DMS 273 treated with DMSO at 0.1 percent for 48 hours (cell line): Measurements from ENCODE around the gene NOS2.
"Not testable (repeated sequence)": the region's sequence is repeated elsewhere in the genome, so short reads cannot be mapped to it uniquely, and the experiment has no call there.

Experiments used
- DNase-seq: peaks from one replicate; lab custom pipeline; 2025; lab: John Stamatoyannopoulos, UW

The NOS2 gene

DNA sequence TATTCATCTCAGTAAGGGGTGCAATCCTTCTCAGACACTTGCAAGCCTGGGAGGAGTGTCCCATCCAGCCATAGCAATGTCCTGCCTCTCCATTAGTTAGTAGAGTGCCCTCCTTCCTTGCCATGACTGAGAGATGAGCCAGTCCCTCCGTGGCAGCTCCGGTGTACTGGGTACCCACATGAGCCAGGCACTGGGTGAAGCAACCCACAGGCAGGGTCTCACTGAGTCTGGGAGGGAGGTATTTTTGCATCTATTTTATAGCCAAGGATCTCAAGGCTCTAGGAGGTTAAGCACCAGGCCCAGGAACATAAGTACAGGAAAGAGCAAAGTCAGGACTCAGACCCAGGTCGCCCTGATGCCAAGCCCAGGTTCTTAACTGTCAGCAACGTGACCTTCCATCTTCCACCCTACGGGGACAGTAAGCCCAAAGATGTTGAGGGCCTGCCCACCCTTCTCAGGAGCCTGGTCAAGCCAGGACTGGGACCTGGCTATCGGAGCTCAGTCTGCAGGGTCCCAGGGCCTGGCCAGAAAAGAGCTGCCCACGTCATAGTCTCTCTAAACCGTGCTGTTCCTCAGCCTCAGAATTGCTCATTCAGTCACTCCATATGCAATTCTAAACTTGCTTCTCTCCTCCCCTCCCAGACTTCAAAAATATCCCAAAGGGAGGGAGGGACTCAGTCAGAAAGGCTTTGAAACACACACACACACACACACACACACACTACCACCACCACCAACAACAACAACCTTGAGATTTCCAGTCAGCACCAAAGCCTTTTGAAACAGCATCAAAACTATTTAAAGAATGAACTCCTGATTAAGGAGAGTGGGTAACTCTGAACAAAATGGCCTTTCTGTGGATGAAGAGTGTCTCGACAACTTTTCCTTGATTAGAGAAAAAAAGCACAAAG lies 16.6 kb downstream of the NOS2 start:
- no peak for DNase-seq

DNA sequence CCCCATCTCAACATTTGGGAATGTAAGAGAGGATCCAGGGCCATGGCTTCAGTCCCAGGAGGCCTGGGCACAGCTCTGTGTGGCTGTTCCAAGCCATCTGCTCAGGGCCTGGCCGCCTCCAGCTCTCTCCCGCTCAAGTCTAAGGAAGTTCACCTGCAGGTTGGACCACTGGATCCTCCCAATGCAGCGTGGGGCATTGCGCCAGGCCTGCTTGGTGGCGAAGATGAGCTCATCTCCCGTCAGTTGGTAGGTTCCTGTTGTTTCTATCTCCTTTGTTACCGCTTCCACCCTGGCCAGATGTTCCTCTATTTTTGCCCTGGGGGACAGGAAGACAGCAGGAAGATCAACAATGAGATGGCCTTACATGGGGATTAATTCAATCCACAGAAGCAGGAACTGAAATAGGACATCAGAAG lies 17.5 kb downstream of the NOS2 start:
- DNase-seq = no peak

GRCh38 chr17:27780828-27781404 lies 19.4 kb downstream of the NOS2 start:
- no peak for DNase-seq

DNA sequence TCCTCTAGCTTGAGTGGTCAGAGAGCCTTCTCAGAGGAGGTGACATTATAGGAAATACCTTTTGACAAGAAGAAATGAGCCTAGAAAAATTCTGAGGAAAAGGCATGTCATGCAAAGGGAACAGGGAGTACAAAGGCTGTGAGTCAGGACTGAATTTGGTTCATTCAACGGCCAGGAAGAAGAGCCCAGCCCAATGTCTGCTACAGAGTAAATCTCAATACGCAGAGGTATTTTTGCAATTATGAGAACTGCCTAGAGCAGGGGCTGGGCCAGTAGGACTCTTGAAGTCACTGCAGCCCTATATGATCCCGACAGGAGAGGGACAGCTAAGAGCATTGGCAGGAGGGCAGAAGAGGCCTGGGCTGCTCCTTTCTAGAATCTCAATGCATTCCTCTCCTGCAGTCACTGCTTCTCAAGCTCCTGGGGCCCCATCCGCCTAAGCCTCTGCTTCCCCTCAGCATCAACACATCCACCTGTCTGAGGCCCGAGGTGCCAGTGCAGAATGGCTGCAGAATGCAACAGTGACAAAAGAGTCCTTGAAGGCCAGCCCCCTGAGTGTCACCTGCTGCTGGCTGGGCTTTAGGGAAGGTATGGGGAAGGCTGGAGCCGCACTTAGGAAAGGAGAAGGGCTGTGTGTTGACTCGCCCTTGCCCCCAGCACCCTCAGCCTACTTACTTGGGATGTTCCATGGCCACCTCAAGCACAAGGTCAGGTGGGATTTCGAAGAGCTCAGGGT lies 20.1 kb downstream of the NOS2 start:
- DNase-seq = no peak

- no peak for DNase-seq
Observed at GRCh38 chr17:27778183-27778582, 22.1 kb downstream of the NOS2 start.

GRCh38 chr17:27776882-27777624 lies 23.3 kb downstream of the NOS2 start:
- no peak for DNase-seq

- DNase-seq = no peak
Observed at GRCh38 chr17:27771586-27771985, 28.7 kb downstream of the NOS2 start.

DNA sequence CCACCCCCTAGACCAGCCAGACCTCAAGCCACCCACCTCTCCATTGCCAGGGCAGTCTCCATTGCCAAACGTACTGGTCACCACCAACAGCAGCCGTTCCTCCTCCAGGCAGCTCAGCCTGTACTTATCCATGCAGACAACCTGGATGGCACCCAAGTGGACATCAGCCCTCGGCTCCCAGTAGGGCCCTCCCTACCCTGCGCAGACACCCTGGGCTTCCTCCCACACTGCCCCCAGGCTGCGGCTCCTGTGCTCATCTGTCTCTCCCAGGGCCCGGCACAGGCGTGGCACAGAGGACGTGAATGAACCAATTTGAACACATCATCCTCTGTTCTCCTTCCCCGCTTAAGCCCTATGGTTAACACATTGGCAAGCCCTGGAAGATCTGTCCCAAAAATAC lies 29.5 kb downstream of the NOS2 start:
- DNase-seq = no peak

DNA sequence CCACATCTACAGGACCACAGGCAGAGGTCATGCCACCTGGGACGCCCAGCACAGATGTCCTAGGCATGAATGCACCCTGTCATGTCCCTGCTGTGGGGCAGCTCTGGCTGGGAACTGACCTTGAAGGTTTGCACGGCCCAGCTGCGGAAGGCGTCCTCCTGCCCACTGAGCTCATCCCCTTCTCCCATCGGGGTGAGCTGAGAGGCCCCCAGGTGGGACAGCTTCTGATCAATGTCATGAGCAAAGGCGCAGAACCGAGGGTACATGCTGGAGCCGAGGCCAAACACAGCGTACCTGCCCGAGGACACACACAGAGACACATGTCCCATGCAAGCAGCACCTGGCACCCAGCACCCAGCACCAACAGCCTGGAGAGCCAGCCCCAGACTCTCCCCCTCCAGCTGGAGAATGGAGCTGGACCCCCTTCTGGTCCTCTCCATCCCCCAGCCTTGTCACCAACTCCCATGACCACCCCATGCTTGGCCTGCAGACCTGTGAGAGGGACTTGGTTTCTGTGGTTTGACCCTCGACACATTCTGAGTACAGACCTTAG lies 31.4 kb downstream of the NOS2 start:
- DNase-seq = no peak

GRCh38 chr17:27766438-27766837 lies 33.9 kb downstream of the NOS2 start:
- DNase-seq = no peak

GRCh38 chr17:27765353-27765752 lies 35.0 kb downstream of the NOS2 start:
- no peak for DNase-seq

GRCh38 chr17:27764589-27764988 lies 35.7 kb downstream of the NOS2 start:
- no peak for DNase-seq

DNA sequence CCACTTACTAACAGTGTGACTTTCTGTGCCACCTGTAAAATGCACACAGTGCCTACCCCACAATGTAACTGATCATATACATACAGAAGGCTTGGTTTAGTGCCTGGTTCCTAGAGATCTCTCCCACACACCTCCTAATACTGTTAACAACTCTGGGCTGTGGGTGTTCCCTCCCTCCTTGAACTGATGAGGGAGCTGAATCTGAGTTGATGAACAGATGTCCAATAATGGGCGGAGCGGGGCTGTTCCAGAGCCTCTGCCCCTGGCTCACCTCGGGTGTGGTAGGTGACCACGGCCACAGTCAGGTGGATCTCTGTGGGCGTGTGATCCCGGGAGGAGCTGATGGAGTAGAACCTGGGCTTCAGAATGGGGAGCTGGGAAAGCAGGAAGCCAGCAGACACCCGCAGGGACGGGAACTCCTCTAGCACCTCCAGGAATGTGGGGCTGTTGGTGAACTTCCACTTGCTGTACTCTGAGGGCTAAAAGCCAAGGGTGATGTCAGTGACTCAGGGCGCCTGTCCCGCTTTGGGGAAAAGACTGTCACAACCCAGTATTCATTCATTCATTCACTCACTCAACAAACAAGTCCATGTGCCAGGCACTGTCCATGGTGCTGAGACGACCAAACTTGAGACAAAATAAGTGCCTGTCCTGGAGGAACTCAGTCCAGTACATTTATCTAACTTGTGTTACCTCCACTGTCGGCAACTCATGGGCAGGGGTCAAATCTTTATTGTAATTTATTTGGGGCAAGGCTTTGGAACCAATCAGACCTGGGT lies 37.6 kb downstream of the NOS2 start:
- DNase-seq = no peak

DNA sequence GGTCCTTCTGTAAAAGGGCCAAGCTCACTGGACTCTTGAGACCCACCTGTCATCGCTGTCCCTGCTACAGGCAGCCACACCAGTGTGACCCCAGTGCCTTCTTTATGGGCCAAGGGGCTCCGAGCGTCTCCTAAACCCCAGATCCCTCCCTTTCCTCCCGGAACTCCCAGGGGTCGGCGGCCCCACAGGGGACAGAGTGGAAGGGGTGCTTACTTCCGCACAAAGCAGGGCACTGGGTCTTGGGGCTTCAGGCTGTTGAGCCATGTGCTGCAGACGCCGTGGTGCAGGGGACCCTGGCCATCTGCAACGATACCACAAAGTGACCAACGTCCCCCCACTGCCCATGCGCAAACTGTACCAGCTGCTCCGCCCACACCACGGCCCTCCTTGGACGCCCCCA lies 39.4 kb downstream of the NOS2 start:
- DNase-seq = not testable (repeated sequence)

DNA sequence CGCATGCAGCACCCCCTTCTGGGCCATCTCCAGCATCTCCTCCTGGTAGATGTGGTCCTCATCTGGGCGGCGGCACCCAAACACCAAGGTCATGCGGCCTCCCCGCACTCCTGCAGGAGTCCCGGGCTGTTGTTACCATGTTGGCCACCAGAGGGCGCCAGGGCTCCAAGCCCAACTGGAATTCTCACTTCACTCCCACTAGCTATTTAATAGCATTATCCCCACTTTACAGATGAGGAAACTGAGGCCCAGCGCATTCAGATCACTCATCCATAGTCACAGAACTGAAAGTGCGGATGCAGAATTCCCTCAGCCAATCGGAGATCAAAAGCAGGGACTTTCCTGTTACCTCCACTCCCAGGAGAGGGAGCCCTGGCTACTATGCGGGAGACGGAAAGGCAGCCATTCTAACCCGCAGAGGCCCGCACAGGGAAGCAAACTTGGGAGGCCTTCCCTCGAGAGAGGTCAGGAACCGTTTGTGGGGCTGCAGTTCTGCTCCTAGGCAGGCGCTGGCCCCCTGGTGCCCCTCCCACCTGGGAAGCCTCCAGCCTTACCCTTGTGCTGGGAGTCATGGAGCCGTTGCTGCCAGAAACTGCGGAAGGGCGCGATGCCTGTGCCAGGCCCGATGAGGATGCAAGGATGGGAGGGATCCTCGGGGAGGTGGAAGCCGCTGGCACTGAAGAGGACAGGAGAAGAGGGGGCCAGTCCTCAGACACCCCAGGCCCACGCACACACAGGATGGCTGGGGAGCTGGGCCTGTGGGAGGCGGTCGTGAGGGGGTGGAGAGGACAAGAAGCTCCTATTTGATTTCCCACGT lies 40.1 kb downstream of the NOS2 start:
- DNase-seq = no peak

DNA sequence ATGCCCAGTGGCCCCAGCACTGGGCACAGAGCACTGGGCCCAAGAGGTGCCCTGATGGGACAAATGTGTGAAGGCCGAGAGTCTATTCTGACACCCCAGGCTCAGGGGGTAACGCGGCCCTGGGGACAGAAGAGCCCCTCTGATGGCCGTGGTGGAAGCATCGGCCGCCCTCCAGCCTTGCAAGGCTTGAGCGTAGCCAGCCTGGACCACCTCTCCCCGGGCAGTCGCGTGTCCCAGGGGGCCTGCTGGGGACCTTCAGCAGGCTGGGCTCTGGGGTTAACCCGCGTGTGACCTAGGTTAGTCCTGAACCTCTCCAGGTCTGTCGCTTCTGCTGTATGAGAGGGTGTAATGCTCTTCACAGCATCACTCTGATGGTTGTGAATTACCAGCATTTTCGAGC lies 40.8 kb downstream of the NOS2 start:
- DNase-seq = no peak

- no peak for DNase-seq
Observed at GRCh38 chr17:27756467-27757371, 43.6 kb downstream of the NOS2 start.

GRCh38 chr17:27755706-27756466 lies 44.4 kb downstream of the NOS2 start:
- no peak for DNase-seq
